ENCODE results near the gene MYH11.
"Not testable (repeated sequence)": the region's sequence is repeated elsewhere in the genome, so short reads cannot be mapped to it uniquely, and the experiment has no call there.

MYH11 gene

GRCh38 chr16:15729152-15729551 lies 127.7 kb downstream of the MYH11 start:
- no peak overlapping the region for H3K4me3 ChIP-seq (ENCODE audit: severe bottlenecking)
- no peak for TF ChIP-seq CTCF (IDR thresholded peaks at IDR 0.05; ENCODE audit: poor library complexity, severe bottlenecking)

GRCh38 chr16:15727697-15728096 lies 129.1 kb downstream of the MYH11 start:
- H3K4me1 ChIP-seq (ENCODE audit: insufficient read depth, poor library complexity, severe bottlenecking); H3K27ac ChIP-seq (ENCODE audit: poor library complexity, severe bottlenecking); H3K27me3 ChIP-seq (ENCODE audit: insufficient read depth, poor library complexity, severe bottlenecking); ATAC-seq (ENCODE audit: low read depth); H3K4me3 ChIP-seq (ENCODE audit: severe bottlenecking); H3K9me3 ChIP-seq (ENCODE audit: severe bottlenecking); DNase-seq (ENCODE audit: low spot score): not testable (repeated sequence)
- peaks cover 19% of the 10 kb centered on the region for H3K36me3 ChIP-seq (ENCODE audit: low read depth)

More at GRCh38 chr16:15729152-15729551, 127.7 kb downstream of the MYH11 start:
- ATAC-seq (ENCODE audit: low read depth) (no peak), DNase-seq (ENCODE audit: low spot score) (no peak)
- H3K36me3 ChIP-seq (ENCODE audit: low read depth), result peaks cover 11% of the 10 kb centered on the region; the same call in 1 of the 2 replicates
- no peaks in the 10 kb centered on the region for H3K9me3 ChIP-seq (ENCODE audit: severe bottlenecking)
- no peaks in the 10 kb centered on the region for H3K27me3 ChIP-seq (ENCODE audit: insufficient read depth, poor library complexity, severe bottlenecking)
- H3K4me1 ChIP-seq (ENCODE audit: insufficient read depth, poor library complexity, severe bottlenecking), result no peaks in the 10 kb centered on the region
- no peak overlapping the region for H3K27ac ChIP-seq (ENCODE audit: poor library complexity, severe bottlenecking)

- H3K9me3 ChIP-seq (ENCODE audit: severe bottlenecking), result no peaks in the 10 kb centered on the region
- peaks cover 26% of the 10 kb centered on the region for H3K36me3 ChIP-seq (ENCODE audit: low read depth)
- no peaks in the 10 kb centered on the region for H3K4me1 ChIP-seq (ENCODE audit: insufficient read depth, poor library complexity, severe bottlenecking)
- H3K27me3 ChIP-seq (ENCODE audit: insufficient read depth, poor library complexity, severe bottlenecking), result no peaks in the 10 kb centered on the region
- DNase-seq (ENCODE audit: low spot score) (no peak), ATAC-seq (ENCODE audit: low read depth) (no peak)
- no peak for TF ChIP-seq CTCF (IDR thresholded peaks at IDR 0.05; ENCODE audit: poor library complexity, severe bottlenecking)
- H3K27ac ChIP-seq (ENCODE audit: poor library complexity, severe bottlenecking), result no peak overlapping the region
- no peak overlapping the region for H3K4me3 ChIP-seq (ENCODE audit: severe bottlenecking)
Observed at GRCh38 chr16:15726715-15727114, 130.1 kb downstream of the MYH11 start.

GRCh38 chr16:15725641-15726240 lies 131.1 kb downstream of the MYH11 start:
- DNase-seq (ENCODE audit: low spot score) (no peak), ATAC-seq (ENCODE audit: low read depth) (no peak)
- no peaks in the 10 kb centered on the region for H3K27me3 ChIP-seq (ENCODE audit: insufficient read depth, poor library complexity, severe bottlenecking)
- no peak for TF ChIP-seq CTCF (IDR thresholded peaks at IDR 0.05; ENCODE audit: poor library complexity, severe bottlenecking)
- H3K4me1 ChIP-seq (ENCODE audit: insufficient read depth, poor library complexity, severe bottlenecking), result no peaks in the 10 kb centered on the region
- H3K36me3 ChIP-seq (ENCODE audit: low read depth), result peaks cover 28% of the 10 kb centered on the region
- no peaks in the 10 kb centered on the region for H3K9me3 ChIP-seq (ENCODE audit: severe bottlenecking)
- no peak overlapping the region for H3K27ac ChIP-seq (ENCODE audit: poor library complexity, severe bottlenecking)
- H3K4me3 ChIP-seq (ENCODE audit: severe bottlenecking), result no peak overlapping the region

GRCh38 chr16:15723808-15724207 lies 133.0 kb downstream of the MYH11 start:
- no peaks in the 10 kb centered on the region for H3K9me3 ChIP-seq (ENCODE audit: severe bottlenecking)
- TF ChIP-seq CTCF (IDR thresholded peaks at IDR 0.05; ENCODE audit: poor library complexity, severe bottlenecking), result no peak
- DNase-seq (ENCODE audit: low spot score), result no peak
- ATAC-seq (ENCODE audit: low read depth), result no peak
- no peak overlapping the region for H3K4me3 ChIP-seq (ENCODE audit: severe bottlenecking)
- no peaks in the 10 kb centered on the region for H3K4me1 ChIP-seq (ENCODE audit: insufficient read depth, poor library complexity, severe bottlenecking)
- H3K36me3 ChIP-seq (ENCODE audit: low read depth), result peaks cover 29% of the 10 kb centered on the region
- H3K27me3 ChIP-seq (ENCODE audit: insufficient read depth, poor library complexity, severe bottlenecking), result no peaks in the 10 kb centered on the region
- H3K27ac ChIP-seq (ENCODE audit: poor library complexity, severe bottlenecking), result no peak overlapping the region

Measured in RWPE2 (cell line).